ENCODE measurements around the gene SHROOM3.

SHROOM3 gene

DNA sequence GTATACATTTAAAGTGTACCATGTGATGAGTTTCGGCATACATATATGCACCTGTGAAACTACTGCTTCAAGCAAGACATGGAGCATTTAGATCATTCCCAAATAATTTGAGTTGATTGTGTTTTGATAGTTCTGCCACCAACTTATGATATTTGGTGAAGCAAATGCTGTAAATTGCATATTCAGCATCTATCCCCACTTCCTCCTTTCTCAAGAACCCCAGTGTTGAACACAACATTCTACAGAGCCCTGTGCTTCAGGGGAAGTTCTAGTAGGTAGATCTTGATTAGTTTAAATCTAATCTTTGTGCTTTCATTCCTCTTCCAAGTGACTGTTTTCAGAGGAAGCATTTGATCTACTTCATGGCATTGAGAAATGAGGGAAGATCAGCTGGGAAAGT lies 5.4 kb upstream of the SHROOM3 start:
- in situ Hi-C loops (cut with MboI; ENCODE audit: low sequenced_read_pairs, unreplicated experiment), result no loop called here
- TF ChIP-seq, protein P1, sequence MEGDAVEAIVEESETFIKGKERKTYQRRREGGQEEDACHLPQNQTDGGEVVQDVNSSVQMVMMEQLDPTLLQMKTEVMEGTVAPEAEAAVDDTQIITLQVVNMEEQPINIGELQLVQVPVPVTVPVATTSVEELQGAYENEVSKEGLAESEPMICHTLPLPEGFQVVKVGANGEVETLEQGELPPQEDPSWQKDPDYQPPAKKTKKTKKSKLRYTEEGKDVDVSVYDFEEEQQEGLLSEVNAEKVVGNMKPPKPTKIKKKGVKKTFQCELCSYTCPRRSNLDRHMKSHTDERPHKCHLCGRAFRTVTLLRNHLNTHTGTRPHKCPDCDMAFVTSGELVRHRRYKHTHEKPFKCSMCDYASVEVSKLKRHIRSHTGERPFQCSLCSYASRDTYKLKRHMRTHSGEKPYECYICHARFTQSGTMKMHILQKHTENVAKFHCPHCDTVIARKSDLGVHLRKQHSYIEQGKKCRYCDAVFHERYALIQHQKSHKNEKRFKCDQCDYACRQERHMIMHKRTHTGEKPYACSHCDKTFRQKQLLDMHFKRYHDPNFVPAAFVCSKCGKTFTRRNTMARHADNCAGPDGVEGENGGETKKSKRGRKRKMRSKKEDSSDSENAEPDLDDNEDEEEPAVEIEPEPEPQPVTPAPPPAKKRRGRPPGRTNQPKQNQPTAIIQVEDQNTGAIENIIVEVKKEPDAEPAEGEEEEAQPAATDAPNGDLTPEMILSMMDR (IDR thresholded peaks at IDR 0.05; ENCODE audit: borderline replicate concordance, control extremely low read depth, extremely low read depth, insufficient read depth, missing control alignments), result no peak
- DNase-seq (ENCODE audit: low spot score), result no peak

DNA sequence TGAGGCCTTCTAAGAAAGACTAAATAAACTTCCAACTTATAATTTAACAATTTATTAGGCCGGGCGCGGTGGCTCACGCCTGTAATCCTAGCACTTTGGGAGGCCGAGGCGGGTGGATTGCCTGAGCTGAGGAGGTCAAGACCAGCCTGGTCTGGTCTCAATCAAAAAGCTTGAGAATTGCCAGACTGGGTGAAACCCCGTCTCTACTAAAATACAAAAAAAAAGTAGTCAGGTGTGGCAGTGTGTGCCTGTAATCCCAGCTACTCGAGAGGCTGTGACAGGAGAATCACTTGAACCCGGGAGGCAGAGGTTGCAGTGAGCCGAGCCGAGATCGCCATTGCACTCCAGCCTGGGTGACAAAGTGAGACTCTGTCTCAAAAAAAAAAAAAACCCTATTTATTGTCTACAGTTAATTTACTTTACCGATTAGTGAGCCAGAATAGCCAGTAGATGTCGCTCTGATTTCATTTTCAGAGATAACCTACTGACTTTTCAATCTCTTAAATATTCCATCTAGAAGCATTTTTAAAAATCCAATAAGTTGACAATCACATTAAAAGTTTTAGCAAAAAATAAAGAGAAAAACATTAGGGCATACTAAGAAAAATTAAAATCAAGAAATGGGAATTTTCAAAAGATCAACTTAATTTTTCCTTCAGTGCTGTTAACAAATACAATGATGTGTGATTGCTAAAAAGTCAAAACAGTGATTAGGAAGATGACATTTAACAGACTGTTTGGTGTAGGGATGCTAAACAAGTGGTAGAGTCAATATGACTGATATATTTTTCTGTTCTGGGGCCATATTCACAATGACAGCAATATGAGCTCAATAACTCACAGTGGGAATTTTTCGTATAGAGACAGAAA lies 4.3 kb upstream of the SHROOM3 start:
- DNase-seq (ENCODE audit: low spot score), result peak; percentile 58
- in situ Hi-C loops (cut with MboI; ENCODE audit: low sequenced_read_pairs, unreplicated experiment), result no loop called here
- TF ChIP-seq, protein P1 (IDR thresholded peaks at IDR 0.05; ENCODE audit: borderline replicate concordance, control extremely low read depth, extremely low read depth, insufficient read depth, missing control alignments), result peak; percentile 35

DNA sequence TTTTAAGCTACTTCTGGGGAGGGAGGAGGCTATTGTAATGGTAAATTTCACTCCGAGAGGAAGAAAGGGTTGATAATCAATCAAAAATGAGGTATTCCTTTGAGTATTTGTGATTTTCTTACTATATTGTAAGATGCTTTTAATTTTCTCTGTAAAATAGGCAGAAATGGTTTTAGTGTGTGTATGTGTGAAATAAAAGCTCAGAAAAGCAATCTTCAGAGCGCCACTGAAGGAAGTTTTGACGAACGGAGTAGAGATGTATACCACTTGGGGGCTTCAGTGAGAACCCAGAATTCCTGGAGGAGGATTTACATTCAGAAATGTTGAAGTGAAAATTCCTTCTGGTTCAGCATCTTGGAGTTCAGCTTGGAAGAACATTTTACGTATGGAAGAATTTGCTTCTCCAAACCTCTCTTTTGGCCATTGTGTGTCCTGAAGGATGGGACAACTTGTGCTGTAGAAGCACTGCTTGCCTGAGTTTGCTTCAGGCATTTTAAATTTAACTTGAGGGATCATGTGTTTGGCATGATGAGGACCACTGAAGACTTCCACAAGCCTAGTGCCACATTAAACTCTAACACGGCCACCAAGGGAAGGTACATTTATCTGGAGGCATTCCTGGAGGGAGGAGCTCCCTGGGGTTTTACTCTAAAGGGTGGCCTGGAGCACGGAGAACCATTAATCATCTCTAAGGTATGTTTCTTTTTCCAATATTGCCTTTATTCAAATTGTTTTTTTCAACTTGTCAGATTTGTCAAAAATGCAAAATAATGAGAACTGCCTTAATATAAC lies 695 bp downstream of the SHROOM3 start:
- TF ChIP-seq, protein P1 (IDR thresholded peaks at IDR 0.05; ENCODE audit: borderline replicate concordance, control extremely low read depth, extremely low read depth, insufficient read depth, missing control alignments), result no peak
- no peak for DNase-seq (ENCODE audit: low spot score)
- in situ Hi-C loops (cut with MboI; ENCODE audit: low sequenced_read_pairs, unreplicated experiment), result loop anchor here (5.0 kb wide), 1 partner anchor 67 kb away; no protein-coding TSS in a partner anchor

DNA sequence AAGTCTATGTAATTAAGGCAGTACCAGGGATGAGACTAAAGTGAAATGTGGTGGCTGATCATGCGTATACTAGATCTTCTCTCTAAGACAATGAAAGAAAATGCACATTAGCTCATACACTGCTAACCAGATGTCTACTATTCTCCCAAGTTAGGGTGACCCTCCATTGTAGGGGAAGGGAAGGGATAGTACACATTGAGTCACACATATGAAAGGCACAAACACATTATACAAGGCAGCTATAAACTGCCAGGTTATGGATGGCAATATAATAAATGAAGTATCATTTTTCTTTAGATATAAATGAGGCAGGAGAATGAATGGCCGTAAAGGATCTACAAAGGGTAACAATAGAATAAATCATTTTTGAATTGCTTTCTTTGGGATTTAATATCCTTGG lies 4.5 kb downstream of the SHROOM3 start:
- in situ Hi-C loops (cut with MboI; ENCODE audit: low sequenced_read_pairs, unreplicated experiment), result loop anchor here (5.0 kb wide), 1 partner anchor 63 kb away; no protein-coding TSS in a partner anchor
- TF ChIP-seq, protein P1 (IDR thresholded peaks at IDR 0.05; ENCODE audit: borderline replicate concordance, control extremely low read depth, extremely low read depth, insufficient read depth, missing control alignments), result no peak
- no peak for DNase-seq (ENCODE audit: low spot score)

DNA sequence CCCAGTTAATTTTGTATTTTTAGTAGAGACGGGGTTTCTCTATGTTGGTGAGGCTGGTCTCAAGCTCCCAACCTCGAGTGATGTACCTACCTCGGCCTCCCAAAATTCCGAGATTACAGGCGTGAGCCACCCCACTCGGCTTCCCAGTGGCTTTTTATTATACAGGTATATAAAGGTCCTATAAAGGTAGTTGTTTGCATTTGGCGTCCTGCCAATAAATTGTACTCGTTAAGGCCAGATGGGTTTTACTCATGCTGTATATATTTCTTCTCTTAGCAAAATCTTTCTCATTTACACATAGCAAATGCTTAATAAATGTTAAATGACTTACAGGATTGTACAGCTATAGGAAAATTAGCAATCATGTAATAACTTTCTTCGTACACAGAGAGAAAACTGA lies 6.9 kb downstream of the SHROOM3 start:
- in situ Hi-C loops (cut with MboI; ENCODE audit: low sequenced_read_pairs, unreplicated experiment), result no loop called here
- DNase-seq (ENCODE audit: low spot score), result no peak
- TF ChIP-seq, protein P1 (IDR thresholded peaks at IDR 0.05; ENCODE audit: borderline replicate concordance, control extremely low read depth, extremely low read depth, insufficient read depth, missing control alignments), result no peak

DNA sequence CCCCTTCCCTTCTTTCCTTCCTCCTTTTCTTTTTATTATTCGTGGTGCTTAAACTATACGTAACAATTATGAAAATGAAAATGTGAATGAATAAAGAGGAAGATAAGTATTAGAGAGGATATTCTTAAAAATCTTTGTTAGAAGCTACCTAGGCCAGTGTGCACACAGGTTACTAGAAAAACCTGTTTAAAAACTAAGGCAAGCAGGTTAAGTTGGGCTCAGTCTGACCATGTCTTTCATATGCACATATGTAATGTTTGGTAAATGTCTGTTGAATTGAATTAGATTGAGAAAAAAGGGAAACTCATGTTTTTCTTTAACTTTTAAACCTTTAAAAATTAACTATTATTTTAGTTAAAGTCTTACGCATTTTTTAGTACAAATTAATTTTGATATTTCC lies 7.8 kb downstream of the SHROOM3 start:
- TF ChIP-seq, protein P1 (IDR thresholded peaks at IDR 0.05; ENCODE audit: borderline replicate concordance, control extremely low read depth, extremely low read depth, insufficient read depth, missing control alignments), result no peak
- in situ Hi-C loops (cut with MboI; ENCODE audit: low sequenced_read_pairs, unreplicated experiment), result no loop called here
- DNase-seq (ENCODE audit: low spot score), result no peak

Measured in GM13976 (cell line).